Left colon (tissue), 2 donors: Measurements from ENCODE around the gene BEND3. TPM values are rescaled to one million over a fixed set of nuclear protein-coding genes. Genes with fewer than 3 reads are reported as not detected.
"Not testable (repeated sequence)": the region's sequence is repeated elsewhere in the genome, so short reads cannot be mapped to it uniquely, and the experiment has no call there.

Experiments
- ATAC-seq: fragments of 200-7000 bp; cut with Tn5 transposase; one replicate; pipeline ENCODE4 v1.9.1; 2020; ENCODE audit warnings: mild to moderate bottlenecking, moderate library complexity
- DNase-seq, 2 donors: peaks; one replicate each; pipeline ENCODE4 v3.0.0-alpha.2; 2020
- intact Hi-C, 2 donors: fragments of 100-400 bp; cut with DNase I in 1 of 2; cut with micrococcal nuclease in 1 of 2; formaldehyde crosslinking; loops; one replicate each; pipeline versions ENCODE4 v1.11.2 to v1.14.0; 2022; cut with DNase I, micrococcal nuclease
- long read RNA-seq: library from polyadenylated mRNA; unstranded; transcript quantifications from one replicate; pipeline ENCODE4 v2.0.0, GENCODE V29; 2021
- total RNA-seq, 2 donors: library from RNA; stranded (reverse); fragmentation: NEBNext Ultra II Directional; extraction: Animal tissue kit (Norgen Biotek cat#: 25700); gene quantifications; one replicate each; pipeline ENCODE4 v1.2.1, GENCODE V29; 2021
- donor health status: DM: no; HTN: no; CAD: no.
- donor health status: DM: yes; HTN: yes; CAD: no.

Gene BEND3
- 1 to 10 TPM; 5.6 to 8.3 TPM for total RNA-seq
- long read RNA-seq, partial matches to known transcripts: 0 of 4 reads
- long read RNA-seq, other reads (novel, unspliced or antisense): 4 of 4 reads

DNA sequence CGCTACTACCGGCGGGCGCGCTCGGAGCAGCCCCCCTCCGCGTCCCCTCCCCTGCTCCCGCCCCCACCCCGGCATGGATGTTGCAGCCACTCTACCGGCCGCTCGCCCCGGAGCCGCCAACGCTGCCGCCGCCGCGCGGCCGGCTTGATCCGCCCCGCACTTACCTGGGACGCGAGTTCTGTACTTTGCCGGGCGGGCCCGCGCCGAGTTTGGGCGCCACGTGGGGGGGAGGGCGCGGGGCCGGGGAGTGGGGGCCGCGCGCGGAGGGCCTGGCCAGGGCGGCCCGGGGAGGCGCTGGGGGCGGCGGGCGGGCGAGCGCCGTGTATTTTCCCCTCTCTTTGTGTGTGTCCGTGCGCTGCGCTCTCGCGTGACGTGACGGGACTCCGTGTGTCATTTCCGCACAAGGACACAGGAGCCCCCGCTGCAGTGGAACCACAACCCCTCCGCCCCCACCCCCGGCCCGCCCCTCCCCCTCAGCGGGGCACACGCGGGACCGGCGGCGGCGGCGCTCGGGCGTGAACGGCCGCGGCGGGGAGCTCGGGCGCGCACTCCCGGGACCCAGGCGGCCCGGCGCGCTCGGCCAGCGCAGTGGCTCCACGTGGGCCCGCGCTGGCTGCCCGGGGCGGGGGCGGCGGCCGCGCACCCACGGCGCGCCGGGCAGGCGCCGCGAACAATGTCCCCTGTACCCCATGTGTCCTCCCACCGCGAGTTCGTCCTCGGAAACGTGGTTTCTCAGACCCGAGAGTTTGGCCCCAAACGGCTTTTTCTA, at the start of gene BEND3:
TSS of gene BEND3 (minus strand) at position 590 of the 769 bp plus-strand sequence. CDS start 16,230 bp downstream, outside the sequence.
- intact Hi-C loops: no loop called here
- ATAC-seq: peak; percentile 36
- DNase-seq: peak; percentile 38 to 57

GRCh38 chr6:107164299-107164698, 49.0 kb upstream of the BEND3 start:
- ATAC-seq, DNase-seq, intact Hi-C loops: not testable (repeated sequence)

GRCh38 chr6:107161521-107161920, 46.2 kb upstream of the BEND3 start:
- intact Hi-C loops: no loop called here
- ATAC-seq: no peak
- no peak for DNase-seq

DNA sequence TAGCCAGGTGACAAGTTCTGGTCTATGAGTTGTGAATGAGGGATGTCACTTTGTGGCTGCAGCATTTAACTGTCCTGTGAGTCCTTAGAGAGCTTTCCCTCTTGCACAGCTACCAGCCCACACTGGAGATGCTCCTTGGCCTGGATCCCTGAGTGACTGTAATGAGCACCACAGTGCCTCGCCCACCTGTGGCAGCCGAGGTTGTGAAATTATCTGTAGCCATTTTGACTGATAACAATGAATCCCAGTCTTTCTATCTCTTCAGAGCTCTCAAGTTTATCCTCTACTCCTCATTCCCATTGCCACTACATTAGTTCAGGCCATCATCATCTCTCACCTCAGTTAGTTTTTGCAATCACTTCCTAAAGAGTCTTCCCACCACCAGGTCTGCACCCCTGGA, 41.3 kb upstream of the BEND3 start:
- intact Hi-C loops: no loop called here
- no peak for ATAC-seq
- no peak for DNase-seq

GRCh38 chr6:107154801-107155160, 39.5 kb upstream of the BEND3 start:
- ATAC-seq (no peak), DNase-seq (no peak)
- intact Hi-C loops: no loop called here

- DNase-seq (peak in 1 of 2 donors; percentile 49), ATAC-seq (no peak)
- intact Hi-C loops: no loop called here
These were observed 39.0 kb upstream of the BEND3 start for GRCh38 chr6:107154131-107154800.

DNA sequence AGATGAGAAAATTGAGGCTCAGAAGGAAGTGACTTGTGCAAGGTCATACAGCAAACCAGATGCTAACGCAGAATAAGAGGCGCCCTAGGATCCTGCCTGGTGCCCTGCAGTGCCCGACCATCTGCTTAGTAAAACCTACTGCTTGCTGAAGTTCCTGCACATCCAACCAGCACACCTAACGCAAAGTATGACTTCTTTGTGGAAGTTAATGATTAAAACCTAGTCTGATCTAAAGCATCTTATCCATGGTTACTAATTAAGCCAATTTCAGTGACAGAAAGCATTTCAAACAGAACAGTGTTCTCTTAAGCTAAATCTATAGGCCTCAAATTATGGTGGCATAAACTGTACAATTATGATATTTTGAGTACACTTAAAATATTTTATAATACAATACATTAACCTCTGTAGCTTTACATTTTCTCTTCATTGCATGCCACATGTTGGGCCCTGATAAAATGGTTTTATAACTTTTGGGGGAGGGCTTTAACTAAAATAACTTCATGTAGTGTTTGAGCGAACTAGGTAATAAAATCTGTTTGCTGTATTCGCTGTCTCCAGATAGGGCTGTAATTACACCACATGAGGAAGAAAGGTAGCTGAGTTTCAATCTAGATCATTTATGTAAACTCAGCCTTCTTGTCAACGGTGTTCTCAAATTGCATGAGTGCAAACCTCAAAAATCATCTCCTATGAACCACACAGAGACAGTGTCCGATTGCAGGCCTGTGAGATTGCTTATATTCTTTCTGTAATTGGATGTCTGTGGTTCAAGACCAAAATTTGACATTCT, 37.5 kb upstream of the BEND3 start:
- ATAC-seq: peak; percentile 87
- intact Hi-C loops: no loop called here
- DNase-seq: peak; percentile 50 to 62

DNA sequence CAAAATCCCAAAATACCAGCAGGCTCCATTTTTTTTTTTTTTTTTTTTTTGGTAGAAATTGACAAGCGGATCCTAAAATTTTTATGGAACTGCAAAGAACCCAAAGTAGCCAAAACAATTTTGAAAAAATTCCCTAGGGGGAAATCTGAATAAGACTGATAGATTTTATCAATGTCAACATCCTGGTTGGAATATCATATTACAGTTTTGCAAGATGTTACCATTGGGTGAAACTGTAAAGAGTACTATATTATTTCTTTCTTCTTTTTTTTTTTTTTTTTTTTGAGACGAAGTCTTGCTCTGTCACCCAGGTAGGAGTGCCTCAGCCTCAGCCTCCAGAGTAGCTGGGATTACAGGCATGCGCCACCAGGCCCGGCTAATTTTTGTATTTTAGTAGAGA, 29.4 kb upstream of the BEND3 start:
- intact Hi-C loops: no loop called here
- ATAC-seq: no peak
- no peak for DNase-seq

DNA sequence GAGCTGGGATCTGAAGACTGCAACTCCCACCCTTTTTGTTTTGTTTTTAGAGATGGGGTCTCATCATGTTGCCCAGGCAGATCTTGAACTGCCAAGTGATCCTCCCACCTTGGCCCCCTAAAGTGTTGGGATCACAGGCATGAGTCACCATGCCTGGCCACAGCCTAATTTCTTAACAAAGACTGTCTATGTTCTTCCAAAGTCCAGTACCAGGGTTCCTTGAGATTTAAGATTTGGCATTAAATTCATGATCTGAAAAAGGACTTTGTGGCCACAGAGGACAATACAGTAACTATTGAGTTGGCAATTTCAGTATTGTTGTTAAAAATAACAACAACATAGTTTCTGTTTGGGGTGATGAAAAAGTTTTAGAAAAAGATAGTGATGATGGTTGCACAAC, 28.7 kb upstream of the BEND3 start:
- no peak for DNase-seq
- intact Hi-C loops: no loop called here
- ATAC-seq: no peak

DNA sequence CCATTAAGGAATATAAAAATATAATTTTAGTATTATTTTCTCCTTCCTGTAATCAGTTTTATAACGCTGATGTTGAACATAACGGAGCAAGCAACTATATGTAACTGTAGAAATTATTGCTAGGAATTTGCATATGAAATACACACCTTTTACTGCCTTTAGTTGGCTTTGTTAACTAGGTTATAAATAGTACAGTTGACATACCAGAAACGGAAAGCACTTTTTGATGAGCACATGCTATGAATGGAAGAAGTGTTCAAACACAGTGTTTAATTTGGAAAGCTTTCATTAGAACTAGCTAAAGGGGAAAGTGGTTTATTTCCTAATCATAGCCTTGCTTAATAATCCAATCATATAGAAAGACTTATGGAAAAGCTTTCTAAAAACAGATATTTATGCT, 25.3 kb upstream of the BEND3 start:
- intact Hi-C loops: no loop called here
- ATAC-seq (no peak), DNase-seq (no peak)

GRCh38 chr6:107136324-107136723, 21.0 kb upstream of the BEND3 start:
- intact Hi-C loops, ATAC-seq: not testable (repeated sequence)

DNA sequence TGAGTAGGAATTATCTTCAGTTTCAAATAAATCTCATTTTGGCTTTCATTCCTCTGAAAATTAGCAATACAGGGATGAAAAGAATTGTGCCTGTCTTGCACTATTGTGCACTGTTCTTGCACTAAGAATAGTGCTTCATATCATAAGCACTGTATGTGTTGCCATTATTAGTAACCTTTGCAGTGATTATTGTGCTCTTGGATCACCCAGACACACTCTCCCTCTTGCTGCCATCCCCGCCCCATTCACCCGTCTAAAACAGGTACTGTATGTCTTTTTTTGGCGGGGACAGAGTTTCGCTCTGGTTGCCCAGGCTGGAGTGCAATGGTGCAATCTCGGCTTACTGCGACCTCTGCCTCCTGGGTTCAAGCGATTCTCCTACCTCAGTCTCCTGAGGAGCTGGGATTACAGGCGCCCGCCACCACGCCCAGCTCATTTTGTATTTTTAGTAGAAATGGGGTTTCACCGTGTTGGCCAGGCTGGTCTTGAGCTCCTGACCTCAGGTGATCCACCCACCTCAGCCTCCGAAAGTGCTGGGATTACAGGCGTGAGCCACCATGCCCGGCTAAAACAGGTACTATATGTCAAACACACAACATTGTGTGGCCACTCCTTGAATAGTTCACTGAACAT, 19.8 kb upstream of the BEND3 start:
- DNase-seq, intact Hi-C loops, ATAC-seq: not testable (repeated sequence)

More at GRCh38 chr6:107136324-107136723, 21.0 kb upstream of the BEND3 start:
- DNase-seq: not testable (repeated sequence)

DNA sequence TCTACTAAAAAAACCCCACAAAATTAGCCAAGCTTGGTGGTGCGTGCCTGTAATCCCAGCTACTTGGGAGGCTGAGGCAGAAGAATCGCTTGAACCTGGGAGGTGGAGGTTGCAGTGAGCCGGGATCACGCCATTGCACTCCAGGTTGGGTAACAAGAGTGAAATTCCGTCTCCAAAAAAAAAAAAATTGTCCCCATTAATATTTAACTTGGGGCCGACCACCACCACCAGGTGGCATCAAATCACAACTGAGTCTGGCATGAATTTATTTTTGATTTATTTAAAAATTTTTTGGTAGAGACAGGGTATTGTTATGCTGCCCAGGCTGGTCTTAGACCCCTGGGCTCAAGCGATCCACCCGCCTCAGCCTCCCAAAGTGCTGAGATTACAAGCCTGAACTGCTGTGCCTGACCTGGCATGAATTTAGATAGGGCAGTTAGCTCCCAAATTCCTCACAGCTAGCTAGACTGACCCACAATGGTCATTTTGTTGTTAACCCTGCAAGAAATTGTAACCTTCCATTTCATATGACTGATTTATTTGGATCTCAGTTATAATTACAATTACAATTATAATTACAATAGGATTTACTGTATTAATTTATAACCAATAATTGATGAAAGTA, 17.1 kb upstream of the BEND3 start:
- ATAC-seq (no peak), DNase-seq (peak in 1 of 2 donors; percentile 40)
- intact Hi-C loops: no loop called here

DNA sequence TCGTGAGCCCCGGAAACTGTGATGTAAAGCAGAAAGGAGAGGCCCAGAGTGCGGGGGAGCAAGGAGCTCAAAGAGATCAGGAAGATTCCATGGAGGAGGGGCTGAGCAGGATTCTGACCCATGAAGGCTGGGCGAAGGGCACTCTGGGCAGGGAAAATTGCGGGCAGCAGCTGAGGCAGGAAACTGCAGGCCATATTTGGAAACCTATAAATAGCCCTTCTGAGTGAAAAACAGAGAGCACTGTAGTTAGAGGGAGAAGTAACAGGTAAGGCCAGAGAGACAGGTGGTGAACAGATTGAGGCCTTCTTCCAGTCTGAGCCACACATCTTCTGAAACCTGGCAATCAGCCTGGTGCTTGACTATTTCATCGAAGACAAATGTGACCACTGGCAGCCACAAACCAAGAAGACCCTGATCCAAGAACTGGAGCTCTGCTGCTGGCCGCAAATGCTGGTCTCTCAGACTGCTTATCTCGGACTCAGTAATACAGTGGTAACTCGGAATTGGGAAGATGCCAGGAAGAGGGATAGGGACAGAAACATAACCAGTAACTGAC, 14.1 kb upstream of the BEND3 start:
- peak in 1 of 2 donors; percentile 29 for DNase-seq
- peak; percentile 83 for ATAC-seq

GRCh38 chr6:107128577-107128976, 13.3 kb upstream of the BEND3 start:
- intact Hi-C loops: no loop called here
- no peak for ATAC-seq
- no peak for DNase-seq

More for the DNA sequence above, 14.1 kb upstream of the BEND3 start:
- intact Hi-C loops: no loop called here

GRCh38 chr6:107128175-107128574, 12.9 kb upstream of the BEND3 start:
- DNase-seq (no peak), ATAC-seq (no peak)

GRCh38 chr6:107125771-107126170, 10.5 kb upstream of the BEND3 start:
- ATAC-seq: no peak
- DNase-seq: no peak
- intact Hi-C loops: no loop called here

More at GRCh38 chr6:107128175-107128574, 12.9 kb upstream of the BEND3 start:
- intact Hi-C loops: no loop called here

DNA sequence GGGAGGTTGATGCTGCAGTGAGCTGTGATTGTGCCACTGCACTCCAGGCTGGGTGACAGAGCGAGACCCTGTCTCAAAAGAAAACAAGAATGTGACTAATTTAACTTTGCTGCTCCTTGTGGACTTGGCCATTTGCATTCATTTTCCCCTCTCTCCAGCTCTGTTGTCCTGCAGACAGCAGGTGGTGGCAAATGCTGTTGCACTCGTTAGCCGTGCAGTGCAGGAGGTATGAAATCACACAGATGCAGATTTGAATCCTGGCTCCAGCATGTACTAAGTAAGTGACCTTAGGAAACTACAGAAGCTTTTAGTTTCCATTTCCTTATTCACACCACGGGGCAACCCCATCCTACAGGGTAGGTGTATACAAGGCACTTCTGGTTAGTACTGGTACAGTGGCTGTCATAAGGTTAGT, 9.6 kb upstream of the BEND3 start:
- intact Hi-C loops: no loop called here
- peak in 1 of 2 donors; percentile 29 for DNase-seq
- peak; percentile 83 for ATAC-seq
